Gastrocnemius medialis (tissue), 4 donors: ENCODE measurements around the gene HIVEP3.

Source experiments
- POLR2A ChIP-seq, 2 donors: fragments of 450-650 bp; IDR thresholded peaks; one replicate each; pipeline ENCODE4 v1.6.1; 2017; ENCODE audit warnings: antibody characterized with exemption in 2 of 2, mild to moderate bottlenecking in 2 of 2, moderate library complexity in 2 of 2
- TF ChIP-seq, protein P1 (sequence below), 5 experiments: fragments of 450-650 bp in 3 of 5; fragments of 200-600 bp in 2 of 5; sonication (generic) in 2 of 5; IDR thresholded peaks in 4 of 5; conservative IDR thresholded peaks in 1 of 5; 1 replicate in 4 of 5; 2 replicates in 1 of 5; pipeline ENCODE4 v1.5.1; 2016 to 2019; ENCODE audit warnings: antibody characterized with exemption in 5 of 5, mild to moderate bottlenecking in 3 of 5, moderate library complexity in 3 of 5

GRCh38 chr1:41578712-41579335 is 339.9 kb downstream of the HIVEP3 start:
- TF ChIP-seq, protein P1, sequence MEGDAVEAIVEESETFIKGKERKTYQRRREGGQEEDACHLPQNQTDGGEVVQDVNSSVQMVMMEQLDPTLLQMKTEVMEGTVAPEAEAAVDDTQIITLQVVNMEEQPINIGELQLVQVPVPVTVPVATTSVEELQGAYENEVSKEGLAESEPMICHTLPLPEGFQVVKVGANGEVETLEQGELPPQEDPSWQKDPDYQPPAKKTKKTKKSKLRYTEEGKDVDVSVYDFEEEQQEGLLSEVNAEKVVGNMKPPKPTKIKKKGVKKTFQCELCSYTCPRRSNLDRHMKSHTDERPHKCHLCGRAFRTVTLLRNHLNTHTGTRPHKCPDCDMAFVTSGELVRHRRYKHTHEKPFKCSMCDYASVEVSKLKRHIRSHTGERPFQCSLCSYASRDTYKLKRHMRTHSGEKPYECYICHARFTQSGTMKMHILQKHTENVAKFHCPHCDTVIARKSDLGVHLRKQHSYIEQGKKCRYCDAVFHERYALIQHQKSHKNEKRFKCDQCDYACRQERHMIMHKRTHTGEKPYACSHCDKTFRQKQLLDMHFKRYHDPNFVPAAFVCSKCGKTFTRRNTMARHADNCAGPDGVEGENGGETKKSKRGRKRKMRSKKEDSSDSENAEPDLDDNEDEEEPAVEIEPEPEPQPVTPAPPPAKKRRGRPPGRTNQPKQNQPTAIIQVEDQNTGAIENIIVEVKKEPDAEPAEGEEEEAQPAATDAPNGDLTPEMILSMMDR (IDR thresholded peaks at IDR 0.05 in 4 of 5, conservative IDR thresholded peaks at IDR 0.05 in 1 of 5): peak; percentile 15 to 70 (median 58)
- TF ChIP-seq POLR2A (IDR thresholded peaks at IDR 0.05): no peak
